PC-9 (cell line): ENCODE measurements around the gene WDR27.

Source experiments
- CTCF ChIP-seq: fragments of 200-600 bp; sonication (generic); conservative IDR thresholded peaks from 2 replicates; pipeline ENCODE4 v1.6.1; 2017; ENCODE audit warnings: mixed run types, antibody characterized with exemption, mild to moderate bottlenecking, moderate library complexity
- EZH2 ChIP-seq: fragments of 200-600 bp; sonication (generic); IDR thresholded peaks from 2 replicates; pipeline ENCODE4 v1.8.0; 2017; ENCODE audit warnings: antibody characterized with exemption, low read depth

DNA sequence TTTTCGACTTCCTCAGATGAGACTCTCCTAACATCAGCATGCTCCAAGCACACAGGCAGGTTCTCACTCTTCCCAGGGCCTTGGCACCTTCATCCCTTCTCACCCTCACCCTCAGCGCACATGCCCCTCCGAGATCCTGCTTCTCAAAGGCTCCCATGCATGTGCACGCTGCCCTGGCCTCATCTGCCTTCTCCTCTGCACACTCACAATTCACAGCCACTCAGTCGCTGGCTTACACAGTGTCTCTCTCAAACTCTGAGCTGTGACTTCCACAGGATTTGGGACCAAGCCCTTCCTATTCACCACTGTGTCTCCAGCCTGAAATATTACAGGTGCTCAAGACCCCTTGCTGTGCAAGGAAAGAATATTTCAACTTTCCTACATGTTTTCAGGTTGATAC is 30.3 kb downstream of the WDR27 start:
- TF ChIP-seq CTCF (no peak), EZH2 (no peak)
